M059J (cell line): Measurements from ENCODE around the gene TOP3B. TPM values are rescaled to one million over a fixed set of nuclear protein-coding genes. Genes with fewer than 3 reads are reported as not detected.
"Not testable (repeated sequence)": the region's sequence is repeated elsewhere in the genome, so short reads cannot be mapped to it uniquely, and the experiment has no call there.

Experiments
- DNase-seq: peaks from one replicate; pipeline ENCODE4 v3.0.0-alpha.2; 2012; ENCODE audit warnings: low read depth
- total RNA-seq: library from RNA; depleted of rRNA; stranded (reverse); fragments of >200 nt; shearing (Covaris generic); gene quantifications from 2 replicates; pipeline ENCODE4 v1.2.3, GENCODE V29; 2014

TOP3B gene
- total RNA-seq, 1 experiment from 2014 or later = 17.6 TPM

- DNase-seq = no peak
These were observed 36.9 kb downstream of the TOP3B start for GRCh38 chr22:21945453-21946261.

- DNase-seq = no peak
These were observed 37.7 kb downstream of the TOP3B start for GRCh38 chr22:21944871-21945270.

- DNase-seq = no peak
These were observed 38.8 kb downstream of the TOP3B start for GRCh38 chr22:21943571-21944448.

- peak; percentile 83 for DNase-seq
These were observed 39.9 kb downstream of the TOP3B start for GRCh38 chr22:21942407-21943343.

GRCh38 chr22:21941921-21942320 is 40.7 kb downstream of the TOP3B start:
- no peak for DNase-seq

GRCh38 chr22:21940521-21940920 is 42.1 kb downstream of the TOP3B start:
- DNase-seq = peak; percentile 52

- DNase-seq = not testable (repeated sequence)
These were observed 42.7 kb downstream of the TOP3B start for GRCh38 chr22:21939935-21940334.

GRCh38 chr22:21939461-21939913 is 43.1 kb downstream of the TOP3B start:
- no peak for DNase-seq

GRCh38 chr22:21938906-21939305 is 43.7 kb downstream of the TOP3B start:
- DNase-seq = no peak

- DNase-seq = peak; percentile 76
These were observed 44.3 kb downstream of the TOP3B start for GRCh38 chr22:21938071-21938822.

- DNase-seq = no peak
These were observed 44.8 kb downstream of the TOP3B start for GRCh38 chr22:21937821-21938070.

- no peak for DNase-seq
These were observed 45.4 kb downstream of the TOP3B start for GRCh38 chr22:21937041-21937820.

- DNase-seq = no peak
These were observed 46.3 kb downstream of the TOP3B start for GRCh38 chr22:21936151-21936775.

- DNase-seq = no peak
These were observed 48.7 kb downstream of the TOP3B start for GRCh38 chr22:21933910-21934309.

GRCh38 chr22:21933413-21933812 is 49.2 kb downstream of the TOP3B start:
- no peak for DNase-seq

- DNase-seq = no peak
These were observed 50.2 kb downstream of the TOP3B start for GRCh38 chr22:21932347-21932746.

GRCh38 chr22:21931056-21931455 is 51.5 kb downstream of the TOP3B start:
- no peak for DNase-seq

GRCh38 chr22:21929253-21929652 is 53.3 kb downstream of the TOP3B start:
- no peak for DNase-seq

GRCh38 chr22:21928048-21928447 is 54.5 kb downstream of the TOP3B start:
- no peak for DNase-seq
